Activated CD4-positive, CD25-positive, alpha-beta regulatory T cell treated with anti-CD3 and anti-CD28 coated beads, Interleukin-2, amount 50 U/mL, for 24 hours (primary cell): ENCODE measurements around the gene TRPC4AP.

ENCODE experiments used
- ATAC-seq, 2 donors: fragments of 150-1000 bp; cut with Tn5 transposase; one replicate each; pipeline ENCODE4 v1.10.0; 2021; ENCODE audit warnings: mild to moderate bottlenecking in 1 of 2, moderate library complexity in 1 of 2

Gene TRPC4AP

GRCh38 chr20:34985461-34986310 is 106.9 kb downstream of the TRPC4AP start:
- ATAC-seq: no peak

GRCh38 chr20:34984756-34985261 is 107.8 kb downstream of the TRPC4AP start:
- ATAC-seq: no peak

DNA sequence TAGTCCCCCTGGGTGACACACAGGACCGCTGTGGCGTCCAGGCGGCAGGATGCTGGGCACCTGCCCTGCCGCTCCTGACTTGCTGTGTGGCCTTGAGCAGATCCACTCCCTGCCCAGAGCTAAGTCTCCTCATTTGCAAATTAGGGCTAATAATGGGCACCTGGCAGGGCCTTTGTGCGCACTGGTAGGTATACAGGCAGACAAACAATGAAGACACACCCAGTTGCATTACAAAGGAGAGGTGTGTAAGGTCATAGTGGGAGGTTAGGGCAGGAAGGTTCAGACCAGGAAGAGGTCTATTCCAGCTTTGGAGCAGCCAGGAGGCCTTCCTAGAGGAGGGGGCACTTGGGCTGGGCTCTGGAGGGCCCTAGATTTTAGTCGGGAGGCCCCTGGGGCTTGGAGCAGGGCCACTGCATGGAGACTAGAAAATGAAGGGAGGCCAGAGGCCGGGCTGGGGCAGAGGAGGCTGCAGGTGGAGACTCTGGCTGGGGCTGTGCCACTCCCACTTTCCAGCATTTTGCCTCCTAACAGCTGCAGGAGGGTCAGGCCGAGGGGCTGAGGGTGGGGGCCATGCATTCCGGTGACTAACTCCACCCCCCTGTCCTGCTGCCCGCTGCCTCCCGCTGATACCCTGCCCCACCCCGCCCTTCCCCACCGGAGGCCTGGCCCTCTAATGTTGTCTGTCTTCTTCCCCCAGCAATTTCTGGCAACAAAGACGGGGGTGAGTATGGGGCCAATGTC is 108.4 kb downstream of the TRPC4AP start:
- no peak for ATAC-seq

GRCh38 chr20:34983089-34983820 is 109.4 kb downstream of the TRPC4AP start:
- no peak for ATAC-seq

DNA sequence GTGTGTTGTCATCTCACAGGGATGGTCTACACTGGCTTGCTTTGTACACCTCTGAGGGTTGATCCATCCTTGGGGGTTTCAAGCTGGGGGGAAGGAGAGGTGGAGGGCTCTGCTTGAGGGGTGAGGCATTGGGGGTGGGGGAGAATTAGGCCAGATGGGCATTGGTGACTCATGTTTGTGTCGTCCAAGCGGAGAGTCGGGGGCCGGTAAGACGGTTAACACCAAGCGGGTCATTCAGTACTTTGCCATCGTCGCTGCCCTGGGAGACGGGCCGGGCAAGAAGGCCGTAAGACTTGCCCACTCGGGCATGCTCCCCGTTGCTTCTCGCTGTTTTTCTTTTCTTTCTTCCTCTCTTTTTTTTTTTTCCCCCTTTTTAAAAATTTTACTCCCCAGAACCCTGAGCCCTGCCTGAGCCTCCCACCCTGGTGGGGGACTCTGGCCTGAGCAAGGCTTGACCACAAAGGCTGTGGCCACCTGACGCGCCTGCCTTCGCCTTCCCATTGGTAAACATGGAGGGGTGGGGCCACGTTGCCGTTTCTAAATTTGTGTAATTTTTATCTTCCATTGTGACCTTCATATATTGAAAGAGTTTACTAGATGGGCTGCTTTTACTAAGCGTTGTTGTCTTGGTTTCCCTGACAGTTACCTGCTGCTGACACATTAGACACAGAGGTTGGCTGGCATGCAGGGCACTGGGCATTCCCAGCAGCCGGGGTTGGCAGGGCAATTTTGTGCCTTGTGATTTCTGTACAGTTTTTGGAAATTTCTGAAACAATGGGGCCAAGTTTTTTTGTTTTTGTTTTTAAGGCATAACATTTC is 110.1 kb downstream of the TRPC4AP start:
- ATAC-seq: no peak

- no peak for ATAC-seq
These were observed 111.9 kb downstream of the TRPC4AP start for GRCh38 chr20:34980543-34981233.

- ATAC-seq: no peak
These were observed 113.0 kb downstream of the TRPC4AP start for GRCh38 chr20:34979366-34980153.

- ATAC-seq: no peak
These were observed 114.4 kb downstream of the TRPC4AP start for GRCh38 chr20:34978092-34978744.

DNA sequence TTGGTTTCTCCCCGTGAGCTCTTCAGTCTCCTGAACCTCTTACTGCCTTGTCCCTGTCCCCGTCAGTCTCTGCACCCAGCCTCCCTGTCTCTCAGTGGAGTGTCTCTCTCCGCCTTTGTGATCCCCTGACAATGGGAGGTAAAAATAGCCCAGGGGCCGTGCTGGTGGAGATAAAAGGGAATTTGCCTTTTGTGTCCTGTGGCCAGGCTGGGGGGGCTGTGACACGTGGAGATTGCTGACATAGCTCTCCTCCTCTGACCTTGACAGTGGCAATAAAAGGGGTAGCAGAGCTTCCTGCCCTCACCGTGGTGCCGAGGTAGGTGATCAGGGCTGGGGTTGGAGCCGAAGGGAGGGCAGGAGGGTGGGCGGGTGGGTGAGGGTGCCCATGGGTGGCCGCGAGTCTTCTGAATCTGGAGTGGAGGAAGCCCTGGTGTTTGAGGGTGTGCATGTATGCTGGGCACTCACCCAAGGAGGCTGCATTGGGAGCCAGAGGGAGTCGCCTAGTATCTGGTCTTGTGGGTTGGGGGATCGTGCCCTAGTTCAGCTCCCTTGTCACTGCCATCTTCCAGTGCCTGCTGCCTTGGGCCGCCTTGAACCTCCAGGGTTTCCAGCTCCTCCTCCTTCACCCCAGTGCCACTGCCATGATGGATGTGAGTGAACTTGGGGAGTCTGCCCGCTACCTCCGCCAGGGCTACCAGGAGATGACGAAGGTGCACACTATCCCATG is 115.1 kb downstream of the TRPC4AP start:
- no peak for ATAC-seq

DNA sequence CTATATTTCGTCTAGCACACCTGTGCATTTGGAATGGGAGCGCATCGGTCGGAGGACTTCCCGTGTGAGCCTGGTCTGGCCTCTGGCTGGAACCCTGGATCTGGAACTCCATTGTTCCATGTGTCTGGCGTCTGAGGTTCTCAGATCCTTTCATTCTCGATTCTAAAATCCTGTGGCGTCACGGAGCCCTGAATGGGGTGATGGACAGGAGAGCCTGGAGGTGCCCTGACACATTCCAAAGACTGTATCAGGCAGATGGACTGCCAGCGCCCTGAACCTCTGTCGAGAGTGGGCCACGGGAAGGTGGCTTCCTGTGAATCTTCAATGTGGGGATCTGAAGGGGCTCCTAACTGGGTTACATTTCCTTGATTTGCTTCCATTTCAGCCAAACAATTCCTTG is 116.3 kb downstream of the TRPC4AP start:
- no peak for ATAC-seq

DNA sequence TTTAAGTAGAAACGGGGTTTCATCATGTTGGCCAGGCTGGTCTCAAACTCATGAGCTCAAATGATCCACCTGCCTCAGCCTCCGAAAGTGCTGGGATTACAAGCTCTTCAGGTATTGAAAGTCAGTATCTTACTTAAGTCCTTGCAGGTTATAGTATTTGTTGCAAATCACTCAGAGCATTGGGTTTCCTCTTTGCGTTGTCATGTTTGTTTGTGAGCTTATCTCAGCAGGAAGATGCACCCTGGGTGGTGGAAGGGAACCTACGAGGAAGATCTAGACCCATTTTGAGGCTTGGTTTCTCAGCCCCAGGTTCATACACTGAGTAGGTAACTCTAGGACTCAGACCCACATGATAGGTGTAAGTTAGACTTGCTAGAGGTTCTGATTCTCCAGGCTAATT is 118.4 kb downstream of the TRPC4AP start:
- no peak for ATAC-seq

DNA sequence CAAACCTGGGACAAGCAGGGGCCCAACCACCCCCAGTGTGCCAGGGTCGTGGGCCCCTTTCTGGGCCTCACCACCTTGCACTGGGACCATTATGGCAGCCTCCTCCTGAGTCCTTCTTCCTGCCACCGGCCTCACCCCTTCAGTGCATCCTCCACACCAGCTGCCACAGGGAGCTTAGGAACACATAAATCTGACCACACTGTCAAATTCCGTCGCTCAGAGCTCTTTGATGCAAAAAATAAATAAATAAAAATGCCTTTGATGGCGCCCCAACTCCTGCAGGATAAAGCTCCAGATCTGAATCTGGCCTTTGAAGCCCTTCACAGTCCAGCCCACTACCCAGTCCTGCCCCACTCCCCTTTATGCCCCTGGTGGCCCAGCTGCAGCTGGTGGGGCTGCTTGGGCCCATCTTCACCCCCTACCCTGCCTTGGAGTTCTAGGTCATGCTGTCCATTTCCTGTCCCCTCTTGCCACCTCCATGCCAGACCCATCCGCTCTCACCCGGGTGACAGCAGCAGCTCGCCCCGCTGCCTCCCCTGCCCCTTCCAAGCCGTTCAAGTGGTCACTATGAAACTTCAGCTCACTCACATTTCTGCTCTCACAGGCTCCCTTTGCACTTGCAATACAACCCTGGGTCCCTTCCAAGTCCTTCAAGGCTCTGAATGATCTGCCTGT is 120.9 kb downstream of the TRPC4AP start:
- no peak for ATAC-seq

DNA sequence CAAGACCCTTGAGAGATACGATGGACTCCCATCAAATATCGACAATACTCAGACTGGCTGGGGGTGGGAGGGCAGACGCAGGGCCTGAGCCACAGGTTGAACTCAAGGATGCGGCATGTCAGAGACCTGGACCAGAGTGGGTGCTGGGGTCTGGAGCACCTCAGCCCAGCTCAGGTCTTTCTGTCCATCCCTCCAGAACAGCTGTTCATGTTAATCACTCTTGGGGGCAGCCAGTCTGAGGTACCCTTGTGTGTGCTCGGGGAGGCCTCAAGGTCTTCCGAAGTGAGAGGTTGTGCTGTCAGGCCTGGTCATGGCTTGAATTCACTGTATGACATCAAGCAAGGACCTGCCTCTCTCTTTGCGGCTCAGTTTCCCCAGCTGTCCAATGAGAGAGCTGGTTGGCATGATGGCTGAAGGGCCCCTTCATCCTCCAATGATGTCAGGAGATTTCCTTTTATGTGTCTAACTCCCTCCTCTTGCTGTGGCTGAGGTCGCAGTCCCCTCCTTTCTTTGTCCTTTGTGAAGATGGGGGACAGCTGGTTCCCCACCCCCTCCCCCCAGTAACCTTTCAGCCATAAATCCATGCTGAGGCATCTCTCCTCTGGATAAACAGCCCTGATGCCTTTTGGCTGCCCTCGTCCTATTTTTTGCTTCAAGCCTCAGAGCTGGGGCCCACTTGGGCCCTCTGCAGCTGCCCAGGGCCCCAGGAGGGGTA is 121.6 kb downstream of the TRPC4AP start:
- no peak for ATAC-seq

DNA sequence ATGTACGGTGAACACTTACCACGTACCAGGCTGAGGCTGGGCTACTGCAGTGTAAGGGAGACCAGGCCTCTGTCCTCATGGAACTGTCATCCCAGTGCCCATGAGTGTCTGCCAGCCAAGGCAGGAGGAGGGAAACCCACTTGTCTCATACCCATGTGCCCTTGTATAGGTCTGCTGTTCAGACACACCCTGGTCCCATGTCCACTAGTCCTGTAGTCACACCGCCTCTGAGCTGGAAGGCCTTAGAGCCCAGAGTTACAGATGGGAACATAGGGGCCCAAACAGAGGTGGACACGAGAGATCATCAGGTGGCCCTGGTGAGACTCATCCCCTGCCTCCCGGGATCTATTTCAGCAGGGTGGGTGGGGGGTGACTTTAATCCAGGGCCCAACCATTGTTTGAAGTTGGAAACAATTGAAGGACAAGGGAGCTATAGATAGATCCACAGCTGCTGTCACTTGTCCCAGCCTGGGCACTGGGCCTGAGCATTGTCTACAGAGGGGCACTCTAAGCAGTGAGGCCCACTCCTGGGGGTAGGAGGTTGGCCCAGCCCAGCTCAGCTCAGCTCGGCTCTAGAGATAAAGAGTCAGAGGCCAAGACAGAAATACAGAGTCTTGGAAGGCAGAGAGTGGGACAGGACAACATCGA is 122.3 kb downstream of the TRPC4AP start:
- no peak for ATAC-seq

- ATAC-seq: no peak
These were observed 124.4 kb downstream of the TRPC4AP start for GRCh38 chr20:34968042-34968775.

DNA sequence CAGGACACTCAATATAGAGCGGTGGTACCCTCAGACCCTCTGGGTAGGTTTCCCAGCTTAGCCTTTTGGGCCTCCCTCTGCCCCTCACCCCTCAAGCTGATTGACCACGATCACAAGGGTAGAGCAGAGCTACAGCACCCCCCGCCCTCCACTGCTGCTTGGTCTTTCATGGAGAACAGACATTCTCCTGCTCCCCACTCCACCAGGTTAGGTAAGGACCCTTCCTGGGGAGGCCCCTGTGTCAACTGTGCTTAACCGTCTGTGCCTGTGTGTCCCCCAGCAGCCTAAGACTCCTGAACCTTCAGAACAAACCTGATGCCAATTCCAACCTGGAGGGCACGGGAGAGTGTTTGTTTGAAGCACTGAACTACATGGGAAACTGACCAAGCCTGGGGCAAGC is 125.2 kb downstream of the TRPC4AP start:
- ATAC-seq: no peak

DNA sequence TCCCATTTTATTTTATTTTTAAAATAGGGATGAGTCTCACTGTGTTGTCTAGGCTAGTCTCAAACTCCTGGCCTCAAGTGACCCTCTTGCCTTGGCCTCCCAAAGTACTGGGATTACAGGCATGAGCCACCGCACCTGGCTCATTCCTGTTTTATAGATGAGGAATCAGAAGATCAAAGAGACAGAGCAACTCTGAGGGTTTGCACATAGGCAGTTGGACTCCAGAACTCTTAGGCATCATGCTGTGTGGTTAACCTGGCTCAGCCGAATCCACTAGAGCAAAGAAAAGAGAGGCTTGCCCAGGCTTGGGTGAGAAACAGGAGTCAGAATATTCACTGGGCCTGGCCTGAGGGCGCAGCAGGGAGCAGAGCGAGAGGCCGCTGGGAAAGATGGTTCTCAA is 127.6 kb downstream of the TRPC4AP start:
- no peak for ATAC-seq
